Loucy (cell line): ENCODE results near the gene ZNF639.

Experiments used
- CTCF ChIP-seq: fragments of 200-600 bp; sonication (generic); conservative IDR thresholded peaks from 2 replicates; pipeline ENCODE4 v1.5.1; 2014; ENCODE audit warnings: mild to moderate bottlenecking, antibody characterized with exemption, low read length
- EZH2phosphoT487 ChIP-seq: fragments of 200-600 bp; IDR thresholded peaks from 2 replicates; pipeline ENCODE4 v1.6.1; 2018; ENCODE audit warnings: antibody characterized with exemption, mild to moderate bottlenecking, moderate library complexity, borderline replicate concordance

- TF ChIP-seq EZH2phosphoT487 (no peak), CTCF (no peak)
These were observed 7.6 kb downstream of the ZNF639 start for GRCh38 chr3:179330438-179330837.
